ENCODE measurements around the gene EPN1.

The EPN1 gene

DNA sequence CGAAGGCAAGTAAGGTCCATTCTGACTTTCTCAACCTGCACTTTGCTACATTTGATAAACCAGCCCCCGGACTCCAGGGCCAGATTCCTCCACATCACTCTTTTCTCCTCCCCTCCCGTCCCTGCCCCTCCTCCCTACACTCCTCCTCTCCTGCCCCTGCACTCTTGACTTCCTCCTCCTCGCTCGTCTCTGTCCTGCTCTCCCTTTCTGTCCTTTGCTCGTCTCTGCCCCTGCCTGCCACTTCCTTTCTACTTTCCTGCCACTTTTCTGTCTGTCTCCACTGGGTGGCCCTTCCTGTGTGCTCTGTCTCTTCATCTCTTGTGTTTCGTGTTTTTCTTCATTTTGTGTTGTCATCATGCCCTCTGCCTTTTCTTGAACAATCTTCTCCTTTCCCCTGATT, 13.2 kb upstream of the EPN1 start:
- no peak for DNase-seq

GRCh38 chr19:55663846-55664536, 11.0 kb upstream of the EPN1 start:
- DNase-seq = no peak

DNA sequence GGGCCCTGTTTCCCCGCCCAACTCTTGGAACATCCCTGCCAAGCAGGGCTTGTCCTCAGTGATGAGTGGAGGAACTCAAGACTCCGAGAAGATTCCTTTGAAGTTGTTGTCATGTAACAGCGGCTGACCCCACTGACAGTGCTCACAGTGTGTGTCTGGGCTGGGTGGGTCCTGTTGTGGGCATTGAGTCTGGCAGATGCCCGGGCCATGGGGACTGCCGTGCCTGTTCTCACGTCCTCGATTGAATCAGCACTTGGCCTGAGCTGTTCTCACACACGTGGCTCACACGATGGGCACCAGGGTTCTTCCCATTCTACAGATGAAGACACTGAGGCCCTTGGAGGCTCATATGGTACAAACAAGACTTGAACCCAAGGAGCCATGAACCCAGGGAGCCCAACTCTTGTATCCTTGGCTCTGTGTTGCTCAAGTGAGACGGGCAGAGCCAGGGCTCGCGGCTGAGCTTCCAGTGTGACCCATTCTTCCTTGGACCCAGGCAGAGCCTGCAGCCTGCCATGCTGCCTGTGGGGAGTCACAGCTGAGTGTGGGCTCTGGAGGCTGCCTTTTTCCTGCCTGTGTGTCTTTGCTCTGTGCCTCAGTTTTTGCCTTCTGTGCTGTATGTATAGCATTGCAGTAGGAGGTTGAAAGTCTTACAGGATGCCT, 8.6 kb upstream of the EPN1 start:
- no peak for DNase-seq

DNA sequence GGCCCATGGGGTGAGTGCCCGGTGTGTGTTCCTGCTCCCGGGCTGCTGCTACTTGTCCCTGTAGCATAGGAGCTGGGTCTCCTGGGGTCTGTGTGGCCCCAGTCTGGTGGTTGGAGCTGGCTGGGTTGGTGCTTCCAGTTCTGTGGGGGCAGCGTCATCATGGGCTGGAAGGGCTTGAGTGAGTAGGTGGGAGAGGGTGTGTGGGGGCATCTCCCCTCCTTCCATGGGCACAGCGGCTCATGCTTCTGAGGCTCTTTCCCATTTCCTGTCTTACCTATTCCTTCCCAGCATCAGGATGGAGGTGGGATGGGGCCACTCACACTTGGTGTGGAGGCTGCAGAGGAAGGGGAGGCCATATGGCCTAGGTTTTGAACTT, 8.0 kb upstream of the EPN1 start:
- DNase-seq = no peak

DNA sequence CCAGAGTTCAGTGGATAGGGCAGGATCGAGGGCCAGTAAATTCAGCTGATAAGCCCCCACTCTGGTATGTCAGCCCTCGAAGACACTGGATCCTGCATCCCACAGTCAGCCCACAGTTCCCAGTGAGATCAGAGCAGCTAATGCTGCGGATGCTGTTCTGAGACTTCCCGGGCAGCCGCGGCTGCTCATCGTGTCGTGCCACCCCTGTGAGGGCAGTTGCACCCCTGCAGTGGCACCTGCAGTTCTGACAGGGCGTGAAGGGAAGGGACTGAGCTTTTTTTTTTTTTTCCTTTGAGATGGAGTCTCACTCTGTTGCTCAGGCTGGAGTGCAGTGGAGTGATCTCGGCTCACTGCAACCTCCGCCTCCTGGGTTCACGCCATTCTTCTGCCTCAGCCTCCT, 7.5 kb upstream of the EPN1 start:
- no peak for DNase-seq

- DNase-seq = no peak
Observed at GRCh38 chr19:55667958-55668357, 7.1 kb upstream of the EPN1 start.

GRCh38 chr19:55668603-55669348, 6.2 kb upstream of the EPN1 start:
- no peak for DNase-seq

- no peak for DNase-seq
Observed at GRCh38 chr19:55669418-55670279, 5.4 kb upstream of the EPN1 start.

DNA sequence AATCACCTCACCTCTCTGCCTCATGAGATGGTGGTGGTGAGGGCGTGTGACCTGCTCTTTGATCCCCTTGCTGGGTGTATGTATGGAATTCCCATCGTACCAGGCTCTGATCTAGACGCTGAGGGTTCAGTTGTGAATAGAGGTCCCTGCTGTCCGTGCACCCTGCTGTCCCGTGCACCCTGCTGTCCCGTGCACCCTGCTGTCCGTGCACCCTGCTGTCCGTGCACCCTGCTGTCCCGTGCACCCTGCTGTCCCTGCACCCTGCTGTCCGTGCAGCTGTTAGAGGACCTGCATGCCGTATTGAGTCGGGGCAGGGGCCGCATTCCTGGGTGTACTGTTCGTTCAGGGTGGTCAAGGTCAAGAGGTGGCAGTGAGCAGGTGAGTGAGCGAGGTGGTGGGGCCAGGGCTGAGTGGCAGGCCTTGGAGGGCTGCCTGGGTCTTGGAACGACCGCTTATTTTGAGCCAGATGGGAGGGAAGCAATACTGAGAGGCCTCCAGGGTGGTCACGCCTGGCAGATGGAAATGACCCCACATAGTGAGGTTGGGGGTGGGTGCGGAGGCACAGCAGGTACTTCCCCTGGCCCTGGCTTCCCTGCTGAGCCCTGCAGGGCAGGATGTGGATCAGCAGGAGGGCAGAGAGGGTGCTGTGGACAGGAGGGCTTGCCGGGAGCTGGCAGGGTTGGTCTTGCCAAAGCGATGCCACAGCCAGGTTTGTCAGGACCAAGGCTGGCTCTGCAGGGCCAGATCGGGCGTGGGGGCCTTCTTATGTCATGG, 4.6 kb upstream of the EPN1 start:
- DNase-seq = no peak

DNA sequence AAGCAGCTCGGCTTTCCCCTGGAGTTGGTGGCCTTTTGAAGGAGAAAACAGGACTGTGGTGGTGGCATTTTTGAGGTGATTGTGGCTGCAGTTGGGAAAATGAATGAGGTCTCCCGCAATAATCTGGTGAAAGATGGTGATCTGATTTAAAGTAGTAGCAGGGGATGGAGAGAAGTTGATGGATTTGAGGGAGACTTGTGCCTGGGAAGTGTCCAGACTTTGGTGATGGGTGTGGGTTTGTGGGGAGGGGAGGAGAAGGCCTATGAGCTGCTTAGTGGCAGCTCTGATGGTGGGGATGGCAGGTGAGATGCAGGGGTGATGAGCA, 4.0 kb upstream of the EPN1 start:
- DNase-seq = no peak

- no peak for DNase-seq
Observed at GRCh38 chr19:55672418-55672817, 2.6 kb upstream of the EPN1 start.

GRCh38 chr19:55673465-55673864, 1.6 kb upstream of the EPN1 start:
- DNase-seq = no peak

- DNase-seq = no peak
Observed at GRCh38 chr19:55673889-55674288, 1.1 kb upstream of the EPN1 start.

GRCh38 chr19:55674459-55674840, 576 bp upstream of the EPN1 start:
- no peak for DNase-seq

DNA sequence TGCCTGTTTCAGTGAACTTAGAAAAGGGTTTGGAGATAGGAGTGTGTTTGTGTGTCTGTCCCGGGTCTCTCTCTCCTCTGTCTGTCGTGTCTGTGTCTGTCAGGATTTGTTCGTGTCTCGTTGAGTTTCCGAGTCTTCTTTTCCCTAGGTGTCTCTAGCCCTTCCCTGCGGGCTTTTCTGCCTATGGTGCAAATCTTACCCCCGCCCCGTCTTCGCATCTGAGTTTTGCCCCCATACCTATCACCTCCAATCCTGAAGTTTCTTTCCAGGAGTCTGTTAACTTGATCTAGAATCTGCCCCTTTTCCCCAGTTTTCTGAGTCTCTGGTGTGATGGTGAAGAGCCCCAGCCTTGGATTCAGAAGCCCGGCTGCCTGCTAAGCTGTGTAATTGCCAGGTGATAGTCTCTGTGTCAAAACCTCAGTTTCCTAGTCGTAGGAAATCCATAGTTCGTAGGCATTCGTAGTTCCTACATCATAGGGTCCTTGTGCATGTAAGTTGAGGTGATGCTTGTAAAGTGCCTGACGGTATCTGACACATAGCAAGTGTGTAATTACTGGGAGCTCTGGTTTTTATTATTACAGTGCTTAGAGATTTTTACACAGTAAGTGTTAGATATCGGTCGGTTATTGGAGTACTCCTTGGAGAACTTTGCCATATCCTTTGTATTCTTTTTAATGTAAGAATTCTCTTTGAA, 782 bp downstream of the EPN1 start:
- no peak for DNase-seq

- DNase-seq = no peak
Observed at GRCh38 chr19:55676383-55676782, 1.4 kb downstream of the EPN1 start.

GRCh38 chr19:55676889-55677505, 2.0 kb downstream of the EPN1 start:
- no peak for DNase-seq

GRCh38 chr19:55677572-55678028, 2.6 kb downstream of the EPN1 start:
- no peak for DNase-seq

DNA sequence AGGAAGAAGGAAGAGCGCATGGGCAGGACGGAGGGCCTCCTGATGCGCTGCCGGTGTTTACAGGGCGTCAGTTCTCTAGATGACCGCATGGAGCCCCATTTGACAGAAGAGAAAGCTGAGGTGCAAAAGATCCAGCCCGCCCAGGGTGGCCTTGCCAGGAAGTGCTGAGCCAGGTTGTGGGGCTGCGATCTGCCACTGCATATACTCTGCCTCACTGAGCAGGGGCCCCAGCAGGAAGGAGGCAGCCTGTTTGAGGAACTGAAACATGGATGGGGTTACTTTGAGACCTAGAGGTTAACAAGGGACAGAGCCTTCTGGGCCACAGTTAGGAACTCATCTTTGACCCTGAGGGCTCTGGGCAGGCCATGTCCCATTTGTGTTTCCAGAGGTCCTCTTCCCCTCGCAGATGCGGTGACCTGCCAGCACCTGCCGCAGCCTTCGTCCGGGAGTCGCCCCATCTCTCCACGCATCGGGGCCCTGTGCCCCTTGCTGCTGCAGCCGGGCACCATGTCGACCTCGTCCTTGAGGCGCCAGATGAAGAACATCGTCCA, 3.2 kb downstream of the EPN1 start:
- no peak for DNase-seq

- DNase-seq = no peak
Observed at GRCh38 chr19:55679343-55680257, 4.6 kb downstream of the EPN1 start.

Data from NCI-H510A treated with DMSO at 0.1 percent for 48 hours (cell line).